Measurements from ENCODE around the gene MAGEB2. TPM values are rescaled to one million over a fixed set of nuclear protein-coding genes. Genes with fewer than 3 reads are reported as not detected.

The MAGEB2 gene
- total RNA-seq, 1 experiment from 2014 or later: 0.19 TPM

Other genes with a start within 250 kb of the MAGEB2 start
- gene MAGEB3, start 15.1 kb downstream of the MAGEB2 start, total RNA-seq (2014; rRNA removed; shearing (Covaris generic)): not detected in 2 replicates
- not detected in 2 replicates for gene MAGEB4, start 26.4 kb downstream of the MAGEB2 start, total RNA-seq (2014; rRNA removed; shearing (Covaris generic))
- gene MAGEB1, start 31.6 kb downstream of the MAGEB2 start, total RNA-seq (2014; rRNA removed; shearing (Covaris generic)): not detected in 2 replicates
- not detected in 2 replicates for gene NR0B1, start 93.8 kb downstream of the MAGEB2 start, total RNA-seq (2014; rRNA removed; shearing (Covaris generic))